Hindlimb muscle (tissue), 1 donor: ENCODE data around the gene GFOD1. TPM values are rescaled to one million over a fixed set of nuclear protein-coding genes. Genes with fewer than 3 reads are reported as not detected.
"Not testable (repeated sequence)": the region's sequence is repeated elsewhere in the genome, so short reads cannot be mapped to it uniquely, and the experiment has no call there.

Source experiments
- DNase-seq: peaks from one replicate; pipeline ENCODE4 v3.0.0-alpha.2; 2013
- polyA plus RNA-seq: library from polyadenylated mRNA; unstranded; fragments of 120-200 nt; gene quantifications from one replicate; pipeline ENCODE4 v1.2.1, GENCODE V29; 2013; ENCODE audit not compliant: insufficient read length

The GFOD1 gene
- polyA plus RNA-seq, 1 donor, result 3.4 TPM

DNA sequence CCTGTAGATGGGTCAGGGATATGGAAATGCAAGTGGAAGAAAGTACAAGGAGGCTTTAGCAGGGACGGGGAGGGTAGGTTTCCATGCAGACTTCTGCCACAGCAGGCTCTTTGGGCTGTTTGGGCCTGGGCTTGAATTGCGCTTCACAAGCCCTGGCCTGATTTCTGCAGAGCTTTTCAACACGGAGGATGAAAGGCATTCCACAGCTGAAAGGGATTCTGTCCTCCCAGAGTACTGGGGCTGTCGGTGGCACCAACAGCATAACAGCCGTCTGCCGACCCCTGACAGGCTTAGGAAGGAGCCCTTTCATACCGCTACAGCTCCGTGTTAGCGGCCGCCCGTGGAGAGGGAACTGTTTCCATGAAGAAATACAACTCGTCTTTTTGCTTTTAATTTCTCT is 136.1 kb downstream of the GFOD1 start:
- DNase-seq, result no peak

DNA sequence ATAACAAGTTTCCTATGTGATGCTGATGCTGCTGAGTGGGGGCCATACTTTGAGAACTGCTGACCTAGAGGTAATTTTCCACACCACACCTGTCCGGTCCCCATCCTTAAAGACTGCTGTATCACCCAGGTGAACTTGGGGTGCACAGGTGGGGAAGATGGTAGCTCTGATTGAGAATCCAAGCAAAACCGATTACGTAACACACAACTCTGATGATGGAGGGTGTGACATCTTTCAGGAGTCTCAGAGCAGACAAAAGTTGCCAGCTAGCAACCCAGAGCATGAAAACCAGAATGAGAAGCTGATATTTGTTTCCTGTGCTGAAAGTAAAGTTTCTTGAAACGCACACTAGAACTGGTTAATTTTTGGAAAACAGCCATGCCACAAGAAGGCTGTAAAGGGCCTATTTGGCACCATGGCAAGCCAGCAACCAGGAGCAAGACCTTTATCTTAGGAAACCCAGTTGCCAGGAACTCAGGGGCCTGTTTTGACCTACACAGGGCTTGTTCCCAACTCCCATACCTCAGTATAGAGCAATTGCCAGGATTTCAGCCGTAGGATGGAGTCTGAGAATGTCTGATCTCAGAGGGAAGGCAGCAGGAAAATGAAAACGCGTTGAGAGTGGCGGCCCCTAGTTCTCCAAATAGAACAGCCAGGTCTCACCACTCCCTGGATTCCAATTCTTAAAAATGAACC is 137.4 kb downstream of the GFOD1 start:
- DNase-seq, result no peak

DNA sequence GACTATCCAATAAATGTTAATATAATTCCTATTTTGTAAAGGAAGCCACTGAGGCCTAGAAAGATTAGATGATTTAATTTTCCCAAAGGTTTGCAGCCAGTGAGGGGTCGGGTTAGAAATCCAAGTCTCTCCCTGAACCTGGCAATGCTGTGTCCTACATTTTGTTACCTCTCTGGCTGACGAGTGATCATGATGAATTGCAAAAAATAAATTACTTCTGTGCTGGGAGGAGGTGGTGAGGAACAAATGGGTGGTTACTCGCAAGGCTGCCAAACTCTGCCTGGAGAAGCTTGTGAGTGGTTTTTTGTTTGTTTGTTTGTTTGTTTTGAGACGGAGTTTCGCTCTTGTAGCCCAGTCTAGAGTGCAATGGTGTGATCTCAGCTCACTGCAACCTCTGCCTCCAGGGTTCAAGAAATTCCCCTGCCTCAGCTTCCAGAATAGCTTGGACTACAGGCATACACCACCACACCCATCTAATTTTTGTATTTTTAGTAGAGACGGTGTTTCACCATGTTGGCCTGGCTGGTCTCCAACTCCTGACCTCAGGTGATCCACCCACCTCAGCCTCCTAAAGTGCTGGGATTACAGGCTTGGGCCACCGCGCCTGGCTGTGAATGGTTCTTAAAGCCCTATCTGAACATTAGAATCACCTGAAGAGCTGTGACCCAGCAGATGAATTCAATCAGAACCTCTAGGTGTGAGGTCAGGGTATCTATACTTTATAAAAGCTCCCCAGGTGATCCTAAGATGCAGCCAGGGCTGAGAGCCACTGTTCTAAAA is 138.9 kb downstream of the GFOD1 start:
- no peak for DNase-seq

DNA sequence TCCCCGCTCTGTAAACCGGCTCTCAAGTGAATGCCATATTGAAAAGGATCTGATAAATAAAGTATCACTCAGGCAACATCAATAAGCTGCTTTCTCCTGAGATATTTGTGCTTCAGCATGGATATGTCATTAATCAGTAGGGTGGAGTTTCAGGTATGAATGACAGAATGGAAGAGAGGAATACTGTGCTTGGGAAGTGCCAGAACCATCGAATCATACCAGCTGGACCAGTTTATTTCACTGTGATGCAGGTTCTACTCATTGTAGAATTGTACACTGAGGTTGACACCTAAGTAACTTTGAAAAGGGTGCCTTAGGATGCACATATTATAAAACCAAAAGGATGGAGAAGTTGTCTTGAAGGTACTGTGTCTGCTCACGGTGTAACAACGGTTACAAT is 141.2 kb downstream of the GFOD1 start:
- DNase-seq, result no peak

DNA sequence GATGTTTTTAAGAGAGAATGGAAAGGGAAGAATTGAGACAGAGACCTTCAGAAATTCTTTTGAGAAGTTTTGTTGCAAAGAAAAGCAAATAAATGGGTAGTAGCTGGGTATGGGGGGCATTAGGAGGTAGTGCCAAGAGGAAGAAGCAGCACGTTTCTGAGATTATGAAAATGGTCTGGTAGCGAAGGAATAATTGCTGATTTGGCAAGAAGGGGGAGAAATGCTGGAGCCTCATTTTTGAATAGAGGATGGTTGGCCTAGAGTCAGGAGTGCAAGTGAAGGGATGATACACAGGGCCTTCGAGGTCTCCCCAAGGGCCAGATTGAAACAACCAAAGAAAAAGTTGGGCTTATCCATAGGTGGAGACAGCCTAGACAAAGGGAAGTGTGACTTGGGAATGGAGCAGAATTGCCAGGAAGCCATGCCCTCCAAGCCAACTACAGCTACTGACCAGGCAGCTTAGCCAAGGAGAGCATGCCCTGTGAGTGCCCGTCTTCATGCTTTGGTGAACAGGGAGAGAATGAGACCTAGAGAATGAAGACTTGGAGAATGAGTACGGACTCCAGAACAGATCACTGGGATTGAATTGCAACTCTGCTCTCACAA is 144.9 kb downstream of the GFOD1 start:
- no peak for DNase-seq

DNA sequence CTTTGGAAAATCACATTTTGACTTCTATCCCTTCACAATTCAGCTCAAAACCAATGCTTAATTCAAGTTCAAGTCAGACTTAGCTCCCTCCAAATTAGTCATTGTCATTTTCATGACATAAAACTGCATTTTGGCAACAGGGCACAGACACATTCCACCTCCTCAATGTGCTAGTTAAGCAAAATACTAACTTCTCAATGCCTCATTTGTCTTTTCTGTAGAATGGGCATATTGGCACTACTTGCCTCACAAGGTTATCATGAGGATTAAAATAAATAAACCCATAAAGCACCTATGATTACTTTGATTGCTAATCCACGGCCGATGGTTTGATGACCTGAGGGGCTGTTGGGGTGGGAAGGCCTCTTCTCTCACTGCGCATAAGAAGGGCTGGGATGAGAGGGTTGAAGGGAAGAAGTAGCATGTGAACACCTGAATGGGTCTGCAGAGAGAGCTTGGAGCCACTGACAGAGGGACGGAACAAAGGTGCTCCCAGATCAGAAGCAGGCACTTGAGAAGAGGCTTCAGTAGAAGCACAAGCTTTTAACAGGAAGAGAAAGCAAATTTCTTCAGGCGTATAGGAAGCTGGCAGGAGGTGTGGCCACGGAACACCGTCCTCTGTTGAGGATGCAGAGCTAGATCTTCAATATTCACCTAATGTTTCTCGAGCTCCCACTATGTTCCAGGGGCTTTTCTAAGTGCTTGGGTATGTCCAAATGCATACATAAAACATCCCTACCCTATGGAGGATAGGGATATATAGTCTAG is 147.4 kb downstream of the GFOD1 start:
- DNase-seq, result no peak

DNA sequence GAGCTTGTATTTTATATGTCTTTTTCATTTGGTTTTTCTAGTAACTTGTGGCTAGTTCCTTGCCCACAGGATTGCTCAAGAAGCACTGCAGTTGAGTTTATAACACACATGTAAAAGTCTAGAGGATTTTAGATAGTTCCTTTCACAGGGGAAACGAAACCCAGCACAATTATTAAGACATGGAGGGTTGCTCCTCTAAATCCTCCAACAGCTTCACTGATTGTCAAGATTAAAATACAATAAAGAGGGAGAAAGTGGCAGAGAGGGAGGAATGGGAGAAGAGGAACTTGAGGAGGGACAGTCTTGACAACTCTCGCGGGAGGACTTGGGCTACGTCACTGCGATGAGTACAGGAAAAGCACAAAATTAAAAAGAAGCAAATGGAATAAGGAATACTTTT is 149.4 kb downstream of the GFOD1 start:
- DNase-seq, result no peak

DNA sequence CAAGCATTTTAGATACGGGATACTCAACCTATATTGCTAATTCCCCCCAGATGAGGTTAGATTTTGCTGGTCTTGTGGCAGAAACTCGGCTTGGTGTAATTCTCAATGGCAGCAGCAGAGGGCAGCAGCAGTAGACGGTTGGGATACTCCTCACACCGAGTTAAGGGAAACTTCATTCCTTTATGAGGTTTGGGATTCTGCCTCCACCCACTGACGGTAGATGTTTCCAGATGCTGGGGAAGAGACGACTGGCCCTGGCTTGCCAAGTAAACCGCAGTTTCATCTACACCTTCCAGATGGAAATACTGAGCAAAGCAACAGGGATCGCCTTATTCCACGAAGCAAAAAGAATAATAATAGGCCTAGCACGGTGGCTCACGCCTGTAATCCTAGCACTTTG is 150.8 kb downstream of the GFOD1 start:
- DNase-seq, result peak; percentile 81

DNA sequence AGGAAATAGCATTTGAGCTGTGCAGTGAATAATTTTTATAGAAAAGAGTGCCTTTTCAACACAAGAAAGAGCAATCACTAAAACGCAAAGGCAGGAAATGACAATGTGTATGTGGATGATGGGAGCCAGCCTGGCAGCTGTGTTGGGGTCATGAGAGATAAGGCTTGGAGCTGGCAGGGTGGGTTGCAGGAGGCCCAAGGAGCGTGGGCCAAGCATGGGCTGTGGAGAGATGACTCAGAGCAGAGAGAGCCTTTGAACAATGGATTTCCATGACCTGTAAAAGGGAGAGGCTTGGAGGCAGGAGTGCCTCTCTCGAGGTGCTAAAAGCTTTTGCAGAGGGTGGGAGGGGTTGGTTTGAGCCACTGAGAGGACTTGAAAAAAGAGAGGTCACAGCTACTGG is 152.4 kb downstream of the GFOD1 start:
- DNase-seq, result no peak

DNA sequence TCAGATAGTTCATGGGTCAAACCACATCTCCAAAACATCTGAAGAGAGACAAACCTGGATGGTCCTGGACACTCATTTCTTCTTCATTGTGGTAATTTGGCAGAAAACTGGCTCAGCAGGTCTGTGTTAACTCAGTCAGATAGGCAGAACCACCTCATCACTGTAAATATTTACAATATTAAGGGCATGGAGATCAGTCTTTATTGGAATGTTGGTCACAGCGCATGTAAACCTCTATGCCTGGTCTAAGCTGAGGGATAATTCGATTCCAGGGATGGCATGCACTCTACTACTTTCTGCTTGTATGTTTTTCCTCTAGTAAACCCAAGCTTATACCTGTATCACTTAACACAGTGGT is 155.1 kb downstream of the GFOD1 start:
- DNase-seq, result no peak

DNA sequence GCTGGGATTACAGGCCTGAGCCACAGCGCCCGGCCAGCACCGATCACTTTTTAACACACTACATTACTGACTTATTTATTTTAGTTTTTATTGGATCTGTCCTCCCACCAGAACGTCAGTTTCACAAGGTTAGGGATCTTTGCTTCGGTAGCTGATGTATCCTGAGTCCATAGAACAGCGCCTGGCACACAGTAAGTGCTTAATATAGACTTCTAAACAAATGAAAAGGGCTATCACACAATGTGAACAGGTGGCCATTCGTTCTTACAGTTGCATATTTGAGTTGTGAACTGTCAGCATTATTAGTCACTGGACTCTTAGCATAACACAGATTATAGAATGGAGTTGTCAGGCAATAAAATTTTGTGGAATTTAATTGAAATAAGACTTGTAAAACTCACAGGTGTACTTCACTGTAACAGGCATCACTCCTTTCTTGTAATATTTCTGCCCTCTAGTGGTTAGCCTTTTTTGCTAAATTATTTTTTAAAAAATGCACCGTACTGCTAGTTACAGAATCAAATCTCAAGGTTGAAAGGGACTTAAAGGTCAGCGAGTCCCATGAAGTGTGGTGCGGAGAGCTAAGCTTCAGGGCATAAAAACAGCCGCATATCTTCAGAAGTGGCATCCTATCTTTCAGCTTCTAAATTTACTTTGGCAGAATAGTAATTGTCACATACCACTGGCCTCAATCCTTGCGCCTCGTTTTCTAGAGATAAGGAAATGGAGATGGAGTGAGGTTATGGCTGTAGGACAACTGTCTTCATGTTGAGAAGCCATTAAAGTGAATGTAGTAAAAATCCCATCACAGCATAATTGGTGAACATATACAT is 155.7 kb downstream of the GFOD1 start:
- no peak for DNase-seq

DNA sequence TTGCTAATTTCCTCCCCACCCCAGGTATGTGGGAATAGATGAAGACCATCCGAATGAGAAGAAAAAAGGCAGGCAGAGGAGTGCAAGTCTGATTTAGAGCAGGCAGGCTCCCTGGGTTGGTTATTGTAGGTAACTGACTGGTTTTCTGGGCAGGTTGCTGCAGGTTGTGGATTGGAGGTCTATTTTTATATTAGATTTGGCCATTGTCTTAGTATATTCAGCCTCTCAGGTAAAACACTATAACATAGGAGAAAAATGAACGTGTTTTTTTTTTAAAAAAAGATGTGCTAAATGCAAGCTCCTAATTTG is 158.6 kb downstream of the GFOD1 start:
- DNase-seq, result no peak

DNA sequence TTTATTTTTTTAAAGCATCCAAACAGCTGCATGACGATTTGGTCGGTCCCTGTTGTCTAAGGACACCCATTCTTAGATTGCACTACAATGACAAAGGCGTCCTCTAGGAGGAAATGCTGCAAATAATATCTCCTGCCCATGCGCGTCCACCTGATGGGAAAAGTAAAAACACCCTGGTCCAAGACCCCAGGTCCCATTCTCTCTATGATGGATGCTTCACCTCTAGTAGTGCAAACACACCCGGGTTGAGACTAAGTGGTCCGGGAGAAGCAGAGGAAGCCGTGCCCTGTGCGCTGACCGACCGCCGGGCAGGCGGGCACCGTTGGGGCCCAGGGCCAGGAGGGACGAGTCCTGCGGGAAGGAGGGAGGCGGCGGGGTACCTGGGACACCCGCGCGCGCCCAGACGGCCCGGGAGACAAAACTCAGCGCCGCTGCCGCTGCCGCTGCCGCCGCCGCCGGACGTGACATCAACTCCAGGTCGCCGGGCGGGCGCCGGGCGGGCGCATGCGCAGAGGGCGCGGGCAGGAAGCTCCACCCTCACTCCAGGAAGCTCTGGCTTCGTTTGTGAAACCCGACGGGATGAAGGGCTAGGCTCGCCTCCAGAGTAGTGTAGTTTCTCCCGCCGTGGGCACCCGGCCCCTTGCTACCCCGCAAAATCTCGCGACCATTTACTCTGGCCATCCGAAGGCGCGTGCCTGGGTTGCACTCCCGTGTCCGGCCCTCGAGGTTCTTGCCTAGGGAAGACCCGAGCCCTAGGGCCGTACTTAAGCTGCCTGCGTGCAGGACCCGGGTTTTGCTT is 159.1 kb downstream of the GFOD1 start, which contains the start of gene TBC1D7:
TSS of gene TBC1D7 (minus strand) at position 462 of the 799 bp plus-strand sequence. CDS start 1,639 bp downstream, outside the sequence.
- peak; percentile 94 for DNase-seq

DNA sequence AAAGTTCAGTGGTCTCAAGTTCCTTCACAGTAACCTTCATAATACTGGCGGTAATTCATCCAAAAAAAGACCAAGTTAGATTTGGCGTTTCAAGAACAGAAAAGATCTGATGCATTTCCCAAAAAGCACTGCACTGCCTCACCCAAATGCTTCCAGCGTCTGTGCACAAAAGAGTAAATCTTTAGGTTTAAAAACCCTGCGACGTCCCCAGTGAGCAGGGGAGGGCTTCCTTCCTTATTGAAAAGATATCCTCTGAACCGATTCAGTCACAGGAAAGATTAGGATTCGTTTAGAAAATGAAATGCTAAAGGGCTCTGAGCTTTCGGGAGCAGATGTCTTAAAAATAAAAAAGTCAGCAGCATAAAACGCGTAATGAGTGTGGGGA is 159.7 kb downstream of the GFOD1 start:
- DNase-seq, result no peak

DNA sequence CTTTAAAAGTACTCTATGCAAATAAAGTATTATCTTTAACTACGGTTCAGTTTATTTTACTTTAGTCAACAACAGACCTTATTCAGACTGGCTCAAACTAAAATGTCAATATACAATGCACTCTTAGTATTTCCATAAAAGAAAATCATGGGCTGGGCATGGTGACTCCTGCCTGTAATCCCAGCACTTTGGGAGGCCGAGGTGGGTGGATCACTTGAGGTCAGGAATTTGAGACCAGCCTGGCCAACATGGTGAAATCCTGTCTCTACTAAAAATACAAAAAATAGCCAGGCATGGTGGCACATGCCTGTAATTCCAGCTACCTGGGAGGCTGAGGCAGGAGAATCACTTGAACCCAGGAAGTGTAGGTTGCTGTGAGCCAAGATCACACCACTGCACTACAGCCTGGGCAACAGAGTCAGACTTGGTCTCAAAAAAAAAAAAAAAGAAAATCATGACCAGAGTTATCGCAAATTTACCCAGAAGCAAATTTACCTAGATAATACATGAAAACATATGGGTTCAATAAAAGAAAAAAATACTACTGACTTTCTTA is 161.3 kb downstream of the GFOD1 start:
- not testable (repeated sequence) for DNase-seq

DNA sequence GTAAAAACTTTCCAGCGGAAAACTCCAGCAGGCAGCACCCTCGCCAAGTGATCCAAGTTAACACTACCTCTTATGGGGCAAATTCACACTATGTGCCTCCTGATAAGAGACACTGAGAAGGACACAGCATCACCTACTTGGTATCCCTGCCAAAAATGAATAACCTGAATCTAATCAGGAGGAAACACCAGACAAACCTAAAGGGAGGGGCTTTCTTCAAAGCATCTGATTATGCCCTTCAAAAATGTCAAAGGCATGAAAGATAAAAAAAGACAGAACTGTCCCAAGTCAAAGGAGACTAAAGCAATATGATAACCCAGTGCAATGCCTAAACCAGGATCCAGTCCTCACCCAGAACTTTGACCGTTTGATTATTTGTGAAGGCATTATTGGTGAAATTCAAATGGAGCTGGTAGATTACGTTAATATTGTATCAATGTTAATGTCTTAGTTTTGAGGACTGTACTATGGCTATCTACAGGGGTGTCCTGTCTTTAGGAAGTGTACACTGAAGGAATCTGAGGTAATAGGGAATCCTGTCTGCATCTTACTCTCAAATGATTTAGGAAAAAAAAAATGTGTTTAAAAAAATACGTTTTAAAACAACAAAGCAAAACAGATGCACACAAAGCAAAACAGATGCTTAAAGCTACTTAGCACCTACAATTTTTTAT is 167.4 kb downstream of the GFOD1 start:
- no peak for DNase-seq

DNA sequence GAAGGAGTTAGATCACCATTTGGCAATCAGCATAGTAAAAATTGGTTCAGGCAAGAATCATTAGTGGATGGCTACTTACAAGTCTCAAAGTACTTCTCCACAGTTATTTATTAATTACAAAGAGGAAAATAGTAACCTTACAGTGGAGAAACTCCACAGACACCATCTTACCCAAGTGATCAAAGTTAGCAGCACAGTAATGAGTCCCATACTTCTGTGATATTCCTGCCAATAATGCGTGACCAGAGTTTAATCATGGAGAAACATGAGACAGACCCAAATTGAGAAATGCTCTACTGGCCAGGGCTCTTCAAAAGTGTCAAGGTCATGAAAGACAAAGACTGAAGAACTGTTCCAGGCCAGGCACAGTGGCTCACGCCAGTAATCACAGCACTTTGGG is 168.6 kb downstream of the GFOD1 start:
- no peak for DNase-seq

DNA sequence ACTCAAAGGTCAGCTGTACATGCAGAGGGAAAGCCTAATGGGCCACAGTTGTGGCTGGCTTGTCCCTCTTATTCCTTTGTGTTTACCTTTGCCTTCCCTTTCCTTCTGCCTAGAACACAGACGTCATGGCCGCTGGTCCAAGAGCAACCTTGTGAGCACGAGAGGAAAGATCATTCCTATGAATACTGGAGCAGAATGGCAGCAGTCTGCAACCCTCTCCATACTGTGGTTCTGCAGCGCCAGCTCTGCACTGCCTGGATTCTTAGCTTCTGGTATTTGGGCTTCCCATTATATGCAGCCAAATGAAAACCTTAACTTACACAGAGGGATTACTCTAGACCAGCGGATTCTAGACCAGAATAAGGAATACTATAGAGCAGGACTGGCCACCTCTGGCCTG is 171.5 kb downstream of the GFOD1 start:
- DNase-seq, result no peak

DNA sequence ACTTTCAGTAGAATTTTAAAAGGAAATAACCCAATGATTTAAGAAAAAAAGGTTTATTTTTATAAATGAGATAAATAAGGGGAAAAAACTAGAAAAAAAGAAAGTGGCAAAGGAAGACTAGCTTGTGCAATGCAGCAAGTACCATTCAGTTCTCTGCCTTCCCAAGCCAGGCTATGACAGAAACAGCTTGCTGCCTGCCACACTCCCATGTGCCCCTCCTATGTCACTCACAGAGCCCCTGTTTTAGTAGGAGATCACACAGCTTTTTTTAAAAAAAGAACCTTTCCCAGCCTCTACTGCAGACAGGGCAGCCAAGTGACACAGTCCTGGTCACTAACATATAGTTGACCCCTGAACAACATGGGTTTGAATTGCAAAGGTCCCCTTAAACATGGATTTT is 172.6 kb downstream of the GFOD1 start:
- no peak for DNase-seq

DNA sequence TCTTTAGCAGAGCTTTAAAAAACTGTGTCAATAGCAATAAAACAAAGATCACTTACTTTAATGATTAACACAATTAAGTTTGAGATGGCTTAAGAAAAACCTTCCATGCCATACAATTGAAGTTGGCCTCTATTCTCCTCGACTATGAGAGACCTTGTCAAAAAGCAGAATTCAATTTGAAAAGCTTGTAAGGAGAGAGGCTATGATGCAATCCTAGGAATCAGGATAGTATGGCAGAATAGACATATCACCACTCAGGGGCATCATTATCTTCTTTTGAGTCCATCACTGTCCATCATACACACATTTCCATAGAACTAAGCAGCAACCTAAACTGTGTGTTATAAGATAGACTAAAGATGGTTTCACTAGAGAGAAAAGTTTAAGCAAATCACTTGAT is 176.2 kb downstream of the GFOD1 start:
- DNase-seq, result no peak

DNA sequence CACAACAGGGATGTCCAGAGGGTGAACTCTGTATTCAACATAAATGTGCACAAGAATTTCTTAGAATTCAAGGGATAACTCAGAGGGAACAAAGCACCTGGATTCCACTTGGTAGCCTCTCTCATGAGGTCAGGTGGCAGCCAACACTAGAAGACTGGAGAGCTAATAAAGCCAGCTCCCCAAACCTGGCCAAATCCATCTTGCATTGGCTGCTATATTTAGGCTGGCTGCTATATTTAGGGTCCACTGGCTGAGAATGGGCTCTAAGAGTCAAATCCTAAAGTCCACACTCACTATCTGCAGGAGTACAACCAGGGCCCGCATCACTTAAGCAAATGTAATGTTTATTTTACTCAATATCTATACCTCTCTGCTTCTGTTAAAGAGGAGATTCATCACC is 179.1 kb downstream of the GFOD1 start:
- no peak for DNase-seq
